Ovary (tissue), 9 donors: ENCODE data around the gene PCDHB5. TPM values are rescaled to one million over a fixed set of nuclear protein-coding genes. Genes with fewer than 3 reads are reported as not detected.
"Not testable (repeated sequence)": the region's sequence is repeated elsewhere in the genome, so short reads cannot be mapped to it uniquely, and the experiment has no call there.

Experiments used
- DNase-seq, 5 donors: peaks; one replicate each; pipeline ENCODE4 v3.0.0-alpha.2; 2019 to 2020
- H3K27ac ChIP-seq, 2 donors: fragments of 200-600 bp; one replicate each; pipeline versions ENCODE4 v1.5.1 to v1.8.0; 2019 to 2022
- H3K27me3 ChIP-seq: fragments of 200-600 bp; one replicate; pipeline ENCODE4 v1.8.0; 2022
- H3K36me3 ChIP-seq: fragments of 200-600 bp; sonication (generic); one replicate; pipeline ENCODE4 v1.5.1; 2019
- H3K4me1 ChIP-seq: one replicate; pipeline ENCODE4 v1.8.1; 2013; ENCODE audit warnings: mild to moderate bottlenecking, moderate library complexity; ENCODE audit not compliant: insufficient read depth
- H3K4me3 ChIP-seq: fragments of 200-600 bp; sonication (generic); one replicate; pipeline ENCODE4 v1.5.1; 2017
- H3K9me3 ChIP-seq, 2 donors: fragments of 200-600 bp in 1 of 2; sonication (generic) in 1 of 2; one replicate each; pipeline versions ENCODE4 v1.5.1 to v1.8.1; 2013 to 2019; ENCODE audit warnings: mild to moderate bottlenecking in 1 of 2, moderate library complexity in 1 of 2
- CTCF ChIP-seq, 3 donors: fragments of 450-650 bp in 2 of 3; fragments of 200-600 bp in 1 of 3; IDR thresholded peaks; one replicate each; pipeline versions ENCODE4 v1.5.1 to v1.8.0; 2016 to 2022; ENCODE audit warnings: antibody characterized with exemption in 3 of 3, mild to moderate bottlenecking in 1 of 3
- EP300 ChIP-seq: sonication (generic); formaldehyde crosslinking; IDR thresholded peaks from one replicate; pipeline ENCODE4 v1.6.1; 2017; ENCODE audit warnings: antibody characterized with exemption
- POLR2A ChIP-seq: fragments of 450-650 bp; IDR thresholded peaks from one replicate; pipeline ENCODE4 v1.6.1; 2017; ENCODE audit warnings: antibody characterized with exemption, mild to moderate bottlenecking, moderate library complexity
- WGBS, 3 donors: extraction: QIAGEN DNeasy Blood & Tissue Kit in 1 of 3; methylation state at CpG; one replicate each; pipeline versions ENCODE4 v1.1.5 to v1.1.7; 2013 to 2017; 5-methylcytosine and 5-hydroxymethylcytosine counted together
- intact Hi-C, 4 donors: fragments of 100-400 bp; cut with DNase I; formaldehyde crosslinking; loops; one replicate each; pipeline versions ENCODE4 v1.11.0 to v1.15.1; 2022 to 2023
- polyA plus RNA-seq, 2 donors: library from polyadenylated mRNA; stranded (reverse); fragments of 200-250 nt in 1 of 2; fragments of 350-450 nt in 1 of 2; fragmentation: Illumina TruSeq in 1 of 2; extraction: RNeasy Lipid Tissue Mini Kit (QIAGEN cat#74804) in 1 of 2; gene quantifications; one replicate each; pipeline ENCODE4 v1.2.3, GENCODE V29; 2013 to 2014
- total RNA-seq, 7 donors: library from RNA; depleted of rRNA in 2 of 7; stranded (reverse); fragments of >200 nt in 2 of 7; fragmentation: NEBNext Ultra II Directional in 3 of 7; extraction: Animal tissue kit (Norgen Biotek cat#: 25700) in 3 of 7; gene quantifications; one replicate each; pipeline versions ENCODE4 v1.1.0 to v1.2.4, GENCODE V29; 2016 to 2023
- donor health status: DM: no; HTN: no; CAD: no; lungs with moderate emphysema.
- donor health status: DM: no; HTN: no; CAD: no.
- donor health status: Bipolar disorder and iron deficiency.
- donor health status: DM: yes; HTN: yes; CAD: no.
- donor health status: DM: no; HTN: no; CAD: no.
- donor health status: DM: yes; HTN: yes; CAD: no.

Gene PCDHB5
- total and polyA plus RNA-seq, 9 donors: 7.3 to 16.2 (median 10.3) TPM

GRCh38 chr5:141175933-141176332 is 40.9 kb downstream of the PCDHB5 start:
- Histone ChIP-seq H3K4me3 (no peak overlapping the region), H3K4me1 (no peaks in the 10 kb centered on the region), H3K36me3 (no peaks in the 10 kb centered on the region), H3K27ac (no peak overlapping the region), H3K27me3 (no peaks in the 10 kb centered on the region), H3K9me3 (peaks cover 0 to 15% of the 10 kb centered on the region in 2 donors)
- no peak for DNase-seq
- intact Hi-C loops: loop anchor here in 1 of 4 donors (10.0 kb wide), 1 partner anchor 389 kb away; no protein-coding TSS in a partner anchor
- TF ChIP-seq CTCF (IDR thresholded peaks at IDR 0.05) (no peak), EP300 (no peak), POLR2A (no peak)
- WGBS, 3 donors: 47 to 64% (median 56%) methylated on average over 1 of the region's 1 CpG

- not testable (repeated sequence) for H3K4me3 ChIP-seq, H3K4me1 ChIP-seq, H3K36me3 ChIP-seq, H3K27ac ChIP-seq, DNase-seq, H3K27me3 ChIP-seq
- H3K9me3 ChIP-seq: peaks cover 0 to 15% of the 10 kb centered on the region in 2 donors
- 25 to 33% (median 30%) methylated on average over 14 to 15 of the region's 18 CpGs for WGBS, 3 donors
- intact Hi-C loops: loop anchor here in 1 of 4 donors (10.0 kb wide), 1 partner anchor 387 kb away; no protein-coding TSS in a partner anchor
These were observed 42.7 kb downstream of the PCDHB5 start, which contains the start of gene PCDHB8 for GRCh38 chr5:141177577-141178191. Gene PCDHB8, plus strand, starts transcription at chr5:141177790. Its CDS starts 245 bp downstream, at chr5:141178035.

- DNase-seq, H3K4me1 ChIP-seq, H3K27ac ChIP-seq, H3K4me3 ChIP-seq, H3K27me3 ChIP-seq, H3K36me3 ChIP-seq: not testable (repeated sequence)
- intact Hi-C loops: loop anchor here in 1 of 4 donors (10.0 kb wide), 1 partner anchor 385 kb away; no protein-coding TSS in a partner anchor
- H3K9me3 ChIP-seq: peaks cover 0 to 10% of the 10 kb centered on the region in 2 donors
- 27 to 43% (median 39%) methylated on average over 30 to 37 of the region's 39 CpGs for WGBS, 3 donors
These were observed 44.4 kb downstream of the PCDHB5 start for GRCh38 chr5:141179371-141179770.

GRCh38 chr5:141179876-141180275 is 44.9 kb downstream of the PCDHB5 start:
- not testable (repeated sequence) for H3K4me1 ChIP-seq, DNase-seq, H3K36me3 ChIP-seq, H3K27me3 ChIP-seq, H3K4me3 ChIP-seq, H3K27ac ChIP-seq
- WGBS, 3 donors: 21 to 36% (median 30%) methylated on average over 27 to 32 of the region's 32 CpGs
- peaks cover 0 to 14% of the 10 kb centered on the region in 2 donors for H3K9me3 ChIP-seq
- intact Hi-C loops: loop anchor here in 1 of 4 donors (10.0 kb wide), 1 partner anchor 385 kb away; no protein-coding TSS in a partner anchor

GRCh38 chr5:141180313-141180712 is 45.3 kb downstream of the PCDHB5 start:
- Histone ChIP-seq H3K27ac (no peak overlapping the region), H3K9me3 (peaks cover 0 to 14% of the 10 kb centered on the region in 2 donors), H3K4me3 (no peak overlapping the region), H3K36me3 (no peaks in the 10 kb centered on the region), H3K4me1 (no peaks in the 10 kb centered on the region), H3K27me3 (no peaks in the 10 kb centered on the region)
- TF ChIP-seq EP300 (no peak), CTCF (IDR thresholded peaks at IDR 0.05) (no peak)
- intact Hi-C loops: no loop called here
- WGBS, 3 donors: 35 to 46% (median 43%) methylated on average over 1 of the region's 1 CpG
- no peak for DNase-seq

- peak within 1 kb of the TSS; percentile 18 for H3K4me3 ChIP-seq
- H3K9me3 ChIP-seq: peaks cover 0 to 21% of the 10 kb centered on the region in 2 donors
- peak within 1 kb of the TSS; percentile 8 for H3K27ac ChIP-seq
- intact Hi-C loops: no loop called here
- H3K27me3 ChIP-seq: no peaks in the 10 kb centered on the region
- H3K4me1 ChIP-seq: no peaks in the 10 kb centered on the region
- no peaks in the 10 kb centered on the region for H3K36me3 ChIP-seq
- TF ChIP-seq EP300: no peak
- TF ChIP-seq POLR2A: no peak
- TF ChIP-seq CTCF (IDR thresholded peaks at IDR 0.05): peak in 2 of 3 donors; percentile 28 to 39
- WGBS, 3 donors: 7 to 11% (median 9%) methylated on average over 13 of the region's 13 CpGs
- DNase-seq: peak; percentile 37 to 75 (median 61)
These were observed 47.2 kb downstream of the PCDHB5 start, which contains the start of gene PCDHB16 for GRCh38 chr5:141182248-141182647. Gene PCDHB16, plus strand, starts transcription at chr5:141182387. Its CDS starts 173 bp downstream, at chr5:141182560.

- H3K27me3 ChIP-seq, H3K4me3 ChIP-seq, H3K4me1 ChIP-seq, H3K36me3 ChIP-seq, H3K27ac ChIP-seq, intact Hi-C loops, DNase-seq: not testable (repeated sequence)
- WGBS, 3 donors: 26 to 37% (median 30%) methylated on average over 18 to 47 of the region's 69 CpGs
- H3K9me3 ChIP-seq: peaks cover 0 to 24% of the 10 kb centered on the region in 2 donors
These were observed 49.3 kb downstream of the PCDHB5 start for GRCh38 chr5:141184117-141184855.
